K562 (cell line): ENCODE results near the gene ZNF260. TPM values are rescaled to one million over a fixed set of nuclear protein-coding genes. Genes with fewer than 3 reads are reported as not detected.

Experiments used
- CREM ChIP-seq: IDR thresholded peaks from 2 replicates; pipeline ENCODE4 v1.6.1; 2014; ENCODE audit warnings: antibody characterized with exemption, low read depth
- FOXJ2 ChIP-seq: fragments of 200-800 bp; sonication (Bioruptor generic); IDR thresholded peaks from 2 replicates; pipeline ENCODE4 v1.6.1; 2016; ENCODE audit warnings: missing genetic modification characterization, missing compliant biosample characterization
- FOXK1 ChIP-seq: sonication (generic); formaldehyde crosslinking; IDR thresholded peaks from 2 replicates; pipeline ENCODE4 v1.8.0; 2022; ENCODE audit warnings: missing genetic modification reagents, mild to moderate bottlenecking, borderline replicate concordance
- LEF1 ChIP-seq: fragments of 450-650 bp; IDR thresholded peaks from 2 replicates; pipeline ENCODE4 v1.6.1; 2016; ENCODE audit warnings: mild to moderate bottlenecking
- MCM7 ChIP-seq, 2 experiments: fragments of 450-650 bp; IDR thresholded peaks; 2 replicates each; pipeline ENCODE4 v1.6.1; 2016 to 2018
- MYC ChIP-seq, 2 experiments: fragments of 250-450 bp in 1 of 2; sonication (Bioruptor Pico) in 1 of 2; IDR thresholded peaks; 2 replicates each; pipeline versions ENCODE4 v1.5.1 to v1.6.1; 2012 to 2021; ENCODE audit warnings: low read depth in 2 of 2, borderline replicate concordance in 1 of 2, improper control_type of control experiment in 1 of 2, low read length in 1 of 2, mild to moderate bottlenecking in 1 of 2, moderate library complexity in 1 of 2
- NCOA6 ChIP-seq: fragments of 450-650 bp; IDR thresholded peaks from 2 replicates; pipeline ENCODE4 v1.6.1; 2017; ENCODE audit warnings: mild to moderate bottlenecking
- NELFE ChIP-seq: IDR thresholded peaks from 2 replicates; pipeline ENCODE4 v1.6.1; 2011; ENCODE audit warnings: mild to moderate bottlenecking; ENCODE audit not compliant: insufficient read depth, insufficient read length
- NFE2L1 ChIP-seq: fragments of 450-650 bp; IDR thresholded peaks from 2 replicates; pipeline ENCODE4 v1.6.1; 2016; ENCODE audit warnings: missing genetic modification characterization, low read depth, mild to moderate bottlenecking, missing compliant biosample characterization, moderate library complexity, borderline replicate concordance
- RCOR1 ChIP-seq, 2 experiments: IDR thresholded peaks; 2 replicates each; pipeline ENCODE4 v1.6.1; 2012; ENCODE audit warnings: low read depth in 2 of 2, low read length in 2 of 2, borderline replicate concordance in 1 of 2, improper control_type of control experiment in 1 of 2
- SETDB1 ChIP-seq: IDR thresholded peaks from one replicate; pipeline ENCODE4 v1.6.1; 2012; ENCODE audit warnings: low read length, control low read depth, inconsistent platforms
- SP2 ChIP-seq: IDR thresholded peaks from 2 replicates; pipeline ENCODE4 v1.6.1; 2011; ENCODE audit warnings: mild to moderate bottlenecking, low read depth, low read length, moderate library complexity; ENCODE audit not compliant: poor library complexity, severe bottlenecking; ENCODE audit errors: extremely low read depth
- STAT5B ChIP-seq: fragments of 250-450 bp; sonication (Bioruptor Pico); IDR thresholded peaks from 2 replicates; pipeline ENCODE4 v1.8.0; 2021; ENCODE audit warnings: mild to moderate bottlenecking, inconsistent platforms
- TFAM ChIP-seq: fragments of 250-450 bp; sonication (Bioruptor Pico); conservative IDR thresholded peaks from 2 replicates; pipeline ENCODE4 v1.5.0; 2021; ENCODE audit warnings: mild to moderate bottlenecking, moderate library complexity
- ZBTB40 ChIP-seq, 2 experiments: fragments of 450-650 bp in 1 of 2; sonication (generic) in 1 of 2; formaldehyde crosslinking in 1 of 2; IDR thresholded peaks; 2 replicates each; pipeline versions ENCODE4 v1.7.1 to v1.9.0; 2016 to 2022; ENCODE audit warnings: inconsistent platforms in 1 of 2, mild to moderate bottlenecking in 1 of 2, missing genetic modification reagents in 1 of 2
- ZNF197 ChIP-seq: fragments of 200-800 bp; sonication (Bioruptor generic); IDR thresholded peaks from 2 replicates; pipeline ENCODE4 v1.6.1; 2016; ENCODE audit warnings: low read depth, missing genetic modification characterization, missing compliant biosample characterization
- ZNF586 ChIP-seq: fragments of 450-650 bp; formaldehyde crosslinking; conservative IDR thresholded peaks from 2 replicates; pipeline ENCODE4 v1.4.0; 2020; ENCODE audit warnings: mild to moderate bottlenecking, moderate library complexity
- ZNF696 ChIP-seq: fragments of 250-450 bp; sonication (Bioruptor Pico); conservative IDR thresholded peaks from 2 replicates; pipeline ENCODE4 v1.4.0; 2020; ENCODE audit warnings: mild to moderate bottlenecking, moderate library complexity
- ZNF79 ChIP-seq: fragments of 250-450 bp; sonication (Bioruptor Pico); IDR thresholded peaks from 2 replicates; pipeline ENCODE4 v1.4.0; 2020; ENCODE audit warnings: low read depth, mild to moderate bottlenecking, moderate library complexity
- polyA plus RNA-seq, 8 experiments: library from polyadenylated mRNA; depleted of rRNA in 4 of 8; stranded (reverse) in 5 of 8; unstranded in 3 of 8; fragments of >200 nt; fragmentation: Nextera tagmentation in 2 of 8; fragmentation: Illumina TruSeq in 1 of 8; extraction: Ambion mirVana in 2 of 8; extraction: Trizol in 1 of 8; gene quantifications; 2 replicates each; pipeline versions ENCODE4 v1.2.1 to v1.2.3, GENCODE V29; 2011 to 2014; ENCODE audit warnings: inconsistent platforms in 1 of 8, missing spikeins in 1 of 8
- total RNA-seq, 7 experiments: library from RNA; depleted of rRNA in 6 of 7; stranded (reverse); fragments of >200 nt in 6 of 7; fragmentation: Illumina TruSeq in 2 of 7; extraction: Trizol in 2 of 7; gene quantifications; 2 replicates each; pipeline versions ENCODE4 v1.2.1 to v1.2.3, GENCODE V29; 2011 to 2021; ENCODE audit warnings: low replicate concordance in 1 of 7

Gene ZNF260
- total and polyA plus RNA-seq, 9 of the 15 experiments (the other 6 are each of a cell fraction or from before 2014, with no cell fraction given) = 2.6 to 16.6 (median 5.8) TPM

GRCh38 chr19:36573020-36573894 is 45.2 kb upstream of the ZNF260 start, which contains the start of gene ZNF529 (continued):
- peak; percentile 99 for TF ChIP-seq MYC (IDR thresholded peaks at IDR 0.05; ENCODE audit: low read depth, low read length)
- peak; percentile 90 for TF ChIP-seq MYC (CRISPR knock-in tag; IDR thresholded peaks at IDR 0.05; ENCODE audit: borderline replicate concordance, low read depth)
- peak in 1 of 2 experiments; percentile 42; a peak in 1 of 4 replicates for TF ChIP-seq RCOR1 (IDR thresholded peaks at IDR 0.05; ENCODE audit: borderline replicate concordance in 1 of 2, low read depth in 2 of 2, low read length in 2 of 2)
- 0 out of 2 replicates have a peak, but pooled peaks have one; percentile 29 for TF ChIP-seq FOXJ2
- no peak for TF ChIP-seq ZNF696
- no peak for TF ChIP-seq STAT5B (CRISPR knock-in tag)
- no peak for TF ChIP-seq SP2
- TF ChIP-seq SETDB1 = no peak
- TF ChIP-seq TFAM (CRISPR knock-in tag) = no peak
- peak; percentile 97 for TF ChIP-seq ZBTB40 (IDR thresholded peaks at IDR 0.05)
- no peak for TF ChIP-seq ZBTB40 (CRISPR knock-in tag; IDR thresholded peaks at IDR 0.05)
- no peak for TF ChIP-seq ZNF79 (CRISPR knock-in tag)
- no peak for TF ChIP-seq ZNF586 (CRISPR knock-in tag)
- no peak for TF ChIP-seq NELFE
- no peak for TF ChIP-seq NCOA6
- TF ChIP-seq FOXK1 = no peak
- no peak for TF ChIP-seq LEF1
- peak; percentile 68 for TF ChIP-seq CREM
- TF ChIP-seq MCM7 (IDR thresholded peaks at IDR 0.05) = no peak
- no peak for TF ChIP-seq ZNF197
- no peak for TF ChIP-seq NFE2L1 (tag)
